Spleen (tissue), 7 donors: ENCODE data around the gene WARS2.

Experiments used
- CTCF ChIP-seq, 11 experiments: fragments of 200-600 bp in 7 of 11; fragments of 450-650 bp in 4 of 11; sonication (generic) in 4 of 11; IDR thresholded peaks in 8 of 11; conservative IDR thresholded peaks in 3 of 11; 1 replicate in 7 of 11; 2 replicates in 4 of 11; pipeline versions ENCODE4 v1.4.0 to v1.8.0; 2016 to 2021; ENCODE audit warnings: antibody characterized with exemption in 11 of 11, inconsistent platforms in 4 of 11, mild to moderate bottlenecking in 1 of 11
- POLR2A ChIP-seq, 3 donors: fragments of 450-650 bp; IDR thresholded peaks; one replicate each; pipeline ENCODE4 v1.5.1; 2017; ENCODE audit warnings: antibody characterized with exemption in 3 of 3, mild to moderate bottlenecking in 1 of 3
- donor health status: DM: no; HTN: no; CAD: no; lungs with moderate emphysema.
- donor health status: DM: no; HTN: no; CAD: no.
- donor health status: DM: no; HTN: no; CAD: no.

GRCh38 chr1:119133987-119134386 lies 6.5 kb downstream of the WARS2 start:
- no peak for TF ChIP-seq CTCF (IDR thresholded peaks at IDR 0.05 in 8 of 11, conservative IDR thresholded peaks at IDR 0.05 in 3 of 11)
- no peak for TF ChIP-seq POLR2A (IDR thresholded peaks at IDR 0.05)
